AG04449 (cell line): ENCODE measurements around the gene ADGRF5.

ENCODE experiments used
- CTCF ChIA-PET: fragments of 350-600 bp; formaldehyde crosslinking; extraction: SDS; loops from one replicate; lab custom pipeline; 2021; ENCODE audit warnings: antibody characterized with exemption; lab: Yijun Ruan, JAX
- POLR2A ChIA-PET: fragments of 400-600, 350-600 bp; formaldehyde crosslinking; extraction: SDS; loops from one replicate; lab custom pipeline; 2020; ENCODE audit warnings: antibody characterized with exemption, inconsistent platforms; lab: Yijun Ruan, JAX
- DNase-seq: peaks from one replicate; pipeline ENCODE4 v3.0.0-alpha.2; 2010; ENCODE audit warnings: low read depth, low spot score
- H3K4me3 ChIP-seq: 2 replicates; pipeline ENCODE4 v1.5.1; 2011; ENCODE audit warnings: low read depth, mild to moderate bottlenecking, control low read depth, low read length
- TF ChIP-seq, protein P1 (sequence below): IDR thresholded peaks from one replicate; pipeline ENCODE4 v1.5.1; 2011; ENCODE audit warnings: mild to moderate bottlenecking, moderate library complexity, low read length, control low read depth, inconsistent platforms; ENCODE audit not compliant: insufficient read depth; ENCODE audit errors: missing control alignments

The ADGRF5 gene

DNA sequence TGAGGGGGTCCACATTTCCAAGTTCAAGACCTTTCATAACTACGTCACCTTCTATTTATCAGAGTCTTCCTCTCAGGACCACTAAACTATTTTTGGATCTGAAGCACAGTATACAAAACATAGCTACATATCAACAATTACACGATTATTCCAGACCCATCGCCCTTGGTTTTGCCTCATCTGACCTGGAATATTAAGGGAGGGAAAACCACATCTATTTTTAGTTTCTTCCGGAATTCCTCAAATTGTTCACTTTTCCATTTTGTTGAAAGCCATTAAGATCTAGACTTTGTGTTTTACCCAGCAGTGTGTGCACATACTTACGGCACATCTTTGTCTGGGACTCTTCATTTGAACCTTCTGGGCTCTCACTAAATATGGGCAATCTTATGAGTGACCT is 12.0 kb upstream of the ADGRF5 start:
- no peak for DNase-seq
- no peak overlapping the region for H3K4me3 ChIP-seq
- POLR2A ChIA-PET: no interaction called here
- TF ChIP-seq, protein P1, sequence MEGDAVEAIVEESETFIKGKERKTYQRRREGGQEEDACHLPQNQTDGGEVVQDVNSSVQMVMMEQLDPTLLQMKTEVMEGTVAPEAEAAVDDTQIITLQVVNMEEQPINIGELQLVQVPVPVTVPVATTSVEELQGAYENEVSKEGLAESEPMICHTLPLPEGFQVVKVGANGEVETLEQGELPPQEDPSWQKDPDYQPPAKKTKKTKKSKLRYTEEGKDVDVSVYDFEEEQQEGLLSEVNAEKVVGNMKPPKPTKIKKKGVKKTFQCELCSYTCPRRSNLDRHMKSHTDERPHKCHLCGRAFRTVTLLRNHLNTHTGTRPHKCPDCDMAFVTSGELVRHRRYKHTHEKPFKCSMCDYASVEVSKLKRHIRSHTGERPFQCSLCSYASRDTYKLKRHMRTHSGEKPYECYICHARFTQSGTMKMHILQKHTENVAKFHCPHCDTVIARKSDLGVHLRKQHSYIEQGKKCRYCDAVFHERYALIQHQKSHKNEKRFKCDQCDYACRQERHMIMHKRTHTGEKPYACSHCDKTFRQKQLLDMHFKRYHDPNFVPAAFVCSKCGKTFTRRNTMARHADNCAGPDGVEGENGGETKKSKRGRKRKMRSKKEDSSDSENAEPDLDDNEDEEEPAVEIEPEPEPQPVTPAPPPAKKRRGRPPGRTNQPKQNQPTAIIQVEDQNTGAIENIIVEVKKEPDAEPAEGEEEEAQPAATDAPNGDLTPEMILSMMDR: no peak
- CTCF ChIA-PET: no interaction called here

DNA sequence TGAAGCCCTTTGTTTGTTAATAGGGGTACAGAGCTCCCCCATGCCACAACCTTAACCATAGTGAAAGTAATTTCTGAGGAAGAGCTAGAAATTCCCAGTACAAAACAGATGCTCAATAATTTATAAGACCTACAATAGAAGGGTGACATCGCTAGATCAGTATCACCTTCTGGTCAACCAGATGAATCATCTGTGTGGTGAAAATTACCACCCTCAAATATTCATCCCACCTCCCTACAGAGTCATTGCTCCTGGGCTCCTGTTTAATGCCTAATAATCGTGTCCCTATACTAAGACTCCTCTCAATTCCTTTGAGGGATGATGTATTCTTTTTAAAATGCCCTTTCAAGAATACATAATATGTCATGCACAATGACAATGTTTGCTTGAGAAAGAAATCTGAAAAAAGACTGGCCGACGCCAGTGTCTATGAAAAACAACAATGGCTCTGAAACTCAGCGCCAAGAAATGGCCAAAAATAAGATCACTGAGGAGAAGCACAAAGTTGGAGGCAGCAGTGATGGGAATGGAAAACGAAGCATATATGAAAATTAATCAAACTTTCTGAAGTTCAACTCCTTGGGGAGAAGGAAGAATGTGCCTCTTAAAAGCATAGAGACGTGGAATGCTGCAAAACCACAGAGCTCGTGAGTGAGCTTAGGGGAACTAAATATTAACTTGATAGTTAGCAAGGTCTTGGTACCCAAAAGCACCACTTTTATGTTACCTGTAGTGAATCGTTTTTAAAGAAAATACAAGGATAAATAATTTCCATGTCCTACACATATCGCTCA is 11.0 kb upstream of the ADGRF5 start:
- ChIA-PET POLR2A (no interaction called here), CTCF (no interaction called here)
- no peak for DNase-seq
- H3K4me3 ChIP-seq: no peak overlapping the region
- TF ChIP-seq, protein P1: no peak

DNA sequence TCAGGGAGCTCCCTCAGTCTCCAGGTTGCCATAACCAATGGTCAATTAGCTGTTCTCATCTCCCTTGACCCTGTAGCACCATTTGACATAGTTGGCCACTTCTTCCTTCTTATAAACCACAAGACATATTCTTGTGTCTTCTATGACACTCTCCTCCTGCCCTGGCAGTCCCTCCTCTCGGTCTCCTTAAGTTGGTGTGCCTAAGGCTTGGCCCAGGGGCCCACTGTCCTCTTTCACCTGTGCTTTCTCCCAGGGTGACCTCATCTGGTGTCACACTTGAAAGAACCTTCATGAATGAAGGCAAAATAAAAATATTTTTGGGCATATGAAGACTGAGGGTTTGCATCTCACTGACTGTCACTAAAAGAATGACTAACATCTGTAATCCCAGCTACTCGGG is 9.7 kb upstream of the ADGRF5 start:
- ChIA-PET POLR2A (no interaction called here), CTCF (no interaction called here)
- H3K4me3 ChIP-seq: no peak overlapping the region
- TF ChIP-seq, protein P1: no peak
- no peak for DNase-seq

DNA sequence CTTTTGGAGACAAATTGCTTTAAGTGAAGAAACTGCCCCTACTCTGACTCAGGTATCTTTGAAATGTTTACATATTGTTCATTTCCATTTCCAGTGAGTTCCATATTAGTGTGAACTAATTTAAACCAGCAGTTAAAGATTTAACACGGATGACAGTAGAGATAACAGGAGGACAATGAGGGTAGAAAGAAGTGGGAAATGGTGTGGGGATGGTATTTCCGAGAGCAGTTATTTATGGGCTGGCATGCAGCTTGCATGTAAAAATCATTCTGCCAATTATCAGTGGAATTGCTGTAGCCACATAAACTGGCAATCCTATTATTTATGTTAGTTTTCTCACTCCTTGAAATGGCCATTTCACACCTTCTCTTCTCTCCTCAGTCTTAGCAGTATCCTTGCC is 8.6 kb upstream of the ADGRF5 start:
- no peak overlapping the region for H3K4me3 ChIP-seq
- POLR2A ChIA-PET: no interaction called here
- CTCF ChIA-PET: no interaction called here
- DNase-seq: no peak
- TF ChIP-seq, protein P1: no peak

DNA sequence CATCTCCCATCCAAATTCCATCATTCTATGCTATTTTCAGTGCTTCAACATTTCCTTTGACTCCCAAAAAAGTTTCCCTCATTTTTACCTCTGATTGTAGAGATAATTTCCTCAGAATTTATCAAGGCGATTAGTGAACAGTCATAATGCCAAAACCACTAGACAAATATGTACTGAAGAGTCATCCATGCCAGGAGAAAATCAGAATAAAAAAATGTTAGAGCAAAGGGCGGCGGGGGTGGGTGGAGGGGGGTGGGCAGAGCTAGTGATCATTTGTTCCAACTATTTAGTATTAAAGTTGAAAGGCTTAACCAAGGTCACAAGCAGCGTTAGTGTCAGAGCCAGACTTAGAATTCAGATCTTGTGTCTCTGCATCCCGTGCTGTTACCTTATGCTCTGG is 5.3 kb upstream of the ADGRF5 start:
- TF ChIP-seq, protein P1: no peak
- H3K4me3 ChIP-seq: no peak overlapping the region
- DNase-seq: no peak
- CTCF ChIA-PET: no interaction called here
- POLR2A ChIA-PET: no interaction called here

DNA sequence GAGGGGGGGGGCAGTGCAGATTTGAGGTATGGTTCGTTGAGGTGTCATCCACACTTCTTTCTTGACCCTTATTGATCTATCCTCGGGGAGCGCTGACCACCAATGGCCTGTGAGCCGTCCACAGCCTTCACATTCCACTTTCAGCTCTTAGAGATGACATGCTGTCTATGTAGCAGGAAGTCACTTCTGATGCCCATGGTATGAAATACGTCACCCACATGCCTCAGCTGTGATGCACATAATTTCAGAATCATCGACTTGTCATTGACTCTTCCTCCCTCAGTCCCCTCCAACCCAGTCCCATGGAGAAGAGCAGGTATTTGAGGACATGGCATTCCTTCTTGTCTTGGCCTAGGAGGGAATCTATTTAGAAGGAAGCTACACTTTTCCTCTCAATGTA is 4.7 kb upstream of the ADGRF5 start:
- DNase-seq: no peak
- CTCF ChIA-PET: no interaction called here
- TF ChIP-seq, protein P1: no peak
- no peak overlapping the region for H3K4me3 ChIP-seq
- POLR2A ChIA-PET: no interaction called here
